GM12801 (cell line): ENCODE measurements around the gene ATRN.

ENCODE experiments used
- CTCF ChIP-seq: IDR thresholded peaks from one replicate; pipeline ENCODE4 v1.5.1; 2011; ENCODE audit warnings: control low read depth; ENCODE audit not compliant: insufficient read length; ENCODE audit errors: extremely low read depth

The ATRN gene

GRCh38 chr20:3454831-3455230 lies 16.0 kb upstream of the ATRN start:
- TF ChIP-seq CTCF = no peak

- TF ChIP-seq CTCF = no peak
Measured at GRCh38 chr20:3456648-3457047, 14.2 kb upstream of the ATRN start.

- no peak for TF ChIP-seq CTCF
Measured at GRCh38 chr20:3459881-3460307, 10.9 kb upstream of the ATRN start.

GRCh38 chr20:3461211-3461771 lies 9.5 kb upstream of the ATRN start:
- TF ChIP-seq CTCF = no peak

GRCh38 chr20:3461911-3462677 lies 8.7 kb upstream of the ATRN start:
- TF ChIP-seq CTCF = no peak

GRCh38 chr20:3464166-3464565 lies 6.7 kb upstream of the ATRN start:
- no peak for TF ChIP-seq CTCF

GRCh38 chr20:3465301-3465700 lies 5.5 kb upstream of the ATRN start:
- no peak for TF ChIP-seq CTCF
